Esophagus squamous epithelium (tissue), 4 donors: ENCODE measurements around the gene AGBL1.

Experiments used
- POLR2A ChIP-seq, 4 donors: fragments of 450-650 bp; IDR thresholded peaks; one replicate each; pipeline ENCODE4 v1.6.1; 2017; ENCODE audit warnings: antibody characterized with exemption in 4 of 4, mild to moderate bottlenecking in 4 of 4, moderate library complexity in 3 of 4
- TF ChIP-seq, protein P1 (sequence below), 6 experiments: fragments of 450-650 bp in 4 of 6; fragments of 200-600 bp in 2 of 6; sonication (generic) in 2 of 6; IDR thresholded peaks; one replicate each; pipeline ENCODE4 v1.5.1; 2016 to 2019; ENCODE audit warnings: antibody characterized with exemption in 6 of 6, mild to moderate bottlenecking in 4 of 6, moderate library complexity in 4 of 6

DNA sequence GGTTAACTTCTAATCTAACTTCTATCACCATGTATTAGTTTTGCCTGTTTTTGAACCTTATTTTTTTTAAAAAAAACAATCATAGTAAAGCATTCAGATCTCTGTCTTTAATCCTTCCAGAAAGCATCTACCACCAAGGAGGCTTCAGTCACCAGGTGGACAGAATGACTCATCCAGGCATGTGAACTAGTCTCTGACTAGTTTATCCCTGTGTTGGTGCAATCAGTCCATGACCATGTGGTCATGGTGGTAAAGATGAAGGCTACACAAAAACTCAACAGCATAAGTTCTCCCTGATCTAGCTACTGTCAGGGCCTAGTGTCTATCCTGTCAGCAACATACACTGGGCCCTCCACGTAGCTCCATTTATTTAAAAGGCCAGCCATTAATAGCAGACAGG lies 750.6 kb downstream of the AGBL1 start:
- TF ChIP-seq, protein P1, sequence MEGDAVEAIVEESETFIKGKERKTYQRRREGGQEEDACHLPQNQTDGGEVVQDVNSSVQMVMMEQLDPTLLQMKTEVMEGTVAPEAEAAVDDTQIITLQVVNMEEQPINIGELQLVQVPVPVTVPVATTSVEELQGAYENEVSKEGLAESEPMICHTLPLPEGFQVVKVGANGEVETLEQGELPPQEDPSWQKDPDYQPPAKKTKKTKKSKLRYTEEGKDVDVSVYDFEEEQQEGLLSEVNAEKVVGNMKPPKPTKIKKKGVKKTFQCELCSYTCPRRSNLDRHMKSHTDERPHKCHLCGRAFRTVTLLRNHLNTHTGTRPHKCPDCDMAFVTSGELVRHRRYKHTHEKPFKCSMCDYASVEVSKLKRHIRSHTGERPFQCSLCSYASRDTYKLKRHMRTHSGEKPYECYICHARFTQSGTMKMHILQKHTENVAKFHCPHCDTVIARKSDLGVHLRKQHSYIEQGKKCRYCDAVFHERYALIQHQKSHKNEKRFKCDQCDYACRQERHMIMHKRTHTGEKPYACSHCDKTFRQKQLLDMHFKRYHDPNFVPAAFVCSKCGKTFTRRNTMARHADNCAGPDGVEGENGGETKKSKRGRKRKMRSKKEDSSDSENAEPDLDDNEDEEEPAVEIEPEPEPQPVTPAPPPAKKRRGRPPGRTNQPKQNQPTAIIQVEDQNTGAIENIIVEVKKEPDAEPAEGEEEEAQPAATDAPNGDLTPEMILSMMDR (IDR thresholded peaks at IDR 0.05): no peak
- no peak for TF ChIP-seq POLR2A (IDR thresholded peaks at IDR 0.05)
